A549 (cell line): Measurements from ENCODE around the gene IRS2. TPM values are rescaled to one million over a fixed set of nuclear protein-coding genes. Genes with fewer than 3 reads are reported as not detected.

Experiments used
- ATAC-seq, 2 experiments: fragments of 200-7000 bp in 1 of 2; fragments of >200 bp in 1 of 2; cut with Nextera tagmentation in 1 of 2; cut with Tn5 transposase in 1 of 2; 3 replicates each; pipeline versions ENCODE4 v1.8.0 to v1.9.1; 2018 to 2020; ENCODE audit warnings: mild to moderate bottlenecking in 1 of 2, moderate library complexity in 1 of 2
- CTCF ChIA-PET: fragments of 300-600 bp; sonication (Branson Sonifier 250); formaldehyde crosslinking; extraction: SDS; loops from one replicate; lab custom pipeline; 2021; ENCODE audit warnings: antibody characterized with exemption, inconsistent platforms; lab: Yijun Ruan, JAX
- POLR2A ChIA-PET: fragments of 350-600 bp; formaldehyde crosslinking; extraction: SDS; loops from one replicate; lab custom pipeline; 2021; ENCODE audit warnings: antibody characterized with exemption, inconsistent platforms; lab: Yijun Ruan, JAX
- DNase-seq, 2 experiments: peaks; one replicate each; pipeline versions ENCODE4 v3.0.0 to v3.0.0-alpha.2; 2011 to 2016; ENCODE audit warnings: low read depth in 1 of 2, low spot score in 1 of 2
- FAIRE-seq: peaks from 2 replicates; lab custom pipeline; 2011; peaks lifted over from hg19 to GRCh38; lab: Jason Lieb, UNC
- H3K27ac ChIP-seq, 2 experiments: fragments of >200 bp; sonication (Bioruptor Twin); formaldehyde crosslinking; 3 replicates each; pipeline ENCODE4 v1.5.1; 2016 to 2017
- H3K4me1 ChIP-seq: fragments of >200 bp; sonication (Bioruptor Twin); formaldehyde crosslinking; 3 replicates; pipeline ENCODE4 v1.6.1; 2016
- H3K4me2 ChIP-seq: fragments of >200 bp; sonication (Bioruptor Twin); formaldehyde crosslinking; 3 replicates; pipeline ENCODE4 v1.6.1; 2016
- H3K4me3 ChIP-seq: fragments of >200 bp; sonication (Bioruptor Twin); formaldehyde crosslinking; 3 replicates; pipeline ENCODE4 v1.5.1; 2016
- H3K9me3 ChIP-seq: fragments of >200 bp; sonication (Bioruptor Twin); formaldehyde crosslinking; 3 replicates; pipeline ENCODE4 v1.6.1; 2016
- CBX8 ChIP-seq: fragments of 200-600 bp; sonication (generic); IDR thresholded peaks from 2 replicates; pipeline ENCODE4 v1.6.1; 2016
- CHD2 ChIP-seq: fragments of 150-350 bp; IDR thresholded peaks from 2 replicates; pipeline ENCODE4 v1.6.1; 2014; ENCODE audit warnings: low read length; ENCODE audit not compliant: partially characterized antibody
- ESRRA ChIP-seq: fragments of 150-350 bp; IDR thresholded peaks from 2 replicates; pipeline ENCODE4 v1.6.1; 2014; ENCODE audit warnings: mild to moderate bottlenecking, low read length, borderline replicate concordance
- KDM1A ChIP-seq: fragments of 200-600 bp; sonication (generic); IDR thresholded peaks from 2 replicates; pipeline ENCODE4 v1.6.1; 2016; ENCODE audit warnings: low read depth, mild to moderate bottlenecking
- KDM5A ChIP-seq: fragments of 200-600 bp; sonication (generic); IDR thresholded peaks from 2 replicates; pipeline ENCODE4 v1.6.1; 2016; ENCODE audit warnings: antibody characterized with exemption, mild to moderate bottlenecking
- MAFK ChIP-seq: fragments of 450-650 bp; IDR thresholded peaks from 2 replicates; pipeline ENCODE4 v1.6.1; 2014; ENCODE audit not compliant: partially characterized antibody
- MAZ ChIP-seq: fragments of 150-350 bp; IDR thresholded peaks from 2 replicates; pipeline ENCODE4 v1.6.1; 2014; ENCODE audit warnings: antibody characterized with exemption, low read depth, low read length, borderline replicate concordance
- MYC ChIP-seq: IDR thresholded peaks from 2 replicates; pipeline ENCODE4 v1.6.1; 2012; ENCODE audit warnings: mild to moderate bottlenecking, inconsistent platforms, low read length, improper control_type of control experiment, borderline replicate concordance
- NPAS2 ChIP-seq: fragments of 250-450 bp; sonication (Bioruptor Pico); IDR thresholded peaks from 2 replicates; pipeline ENCODE4 v1.8.0; 2022; ENCODE audit warnings: mild to moderate bottlenecking, moderate library complexity, borderline replicate concordance
- PBX3 ChIP-seq: IDR thresholded peaks from 2 replicates; pipeline ENCODE4 v1.6.1; 2012
- PHF8 ChIP-seq: fragments of 200-600 bp; sonication (generic); IDR thresholded peaks from 2 replicates; pipeline ENCODE4 v1.6.1; 2016; ENCODE audit warnings: low read depth, mild to moderate bottlenecking, antibody characterized with exemption, moderate library complexity, borderline replicate concordance
- POLR2AphosphoS2 ChIP-seq: conservative IDR thresholded peaks from 2 replicates; pipeline ENCODE4 v1.6.1; 2012; ENCODE audit warnings: low read length, improper control_type of control experiment, inconsistent platforms
- RCOR1 ChIP-seq: fragments of 150-350 bp; IDR thresholded peaks from 2 replicates; pipeline ENCODE4 v1.6.1; 2014; ENCODE audit warnings: antibody characterized with exemption, low read length, low read depth
- RNF2 ChIP-seq: fragments of 200-600 bp; sonication (generic); IDR thresholded peaks from 2 replicates; pipeline ENCODE4 v1.6.1; 2016; ENCODE audit warnings: low read depth, mild to moderate bottlenecking, antibody characterized with exemption, moderate library complexity, borderline replicate concordance
- TFCP2L1 ChIP-seq: fragments of 250-450 bp; sonication (Bioruptor Pico); IDR thresholded peaks from 2 replicates; pipeline ENCODE4 v1.5.0; 2021; ENCODE audit warnings: mild to moderate bottlenecking
- USF2 ChIP-seq: fragments of 450-650 bp; IDR thresholded peaks from 2 replicates; pipeline ENCODE4 v1.6.1; 2014; ENCODE audit warnings: antibody characterized with exemption
- ZC3H11A ChIP-seq: fragments of 450-650 bp; IDR thresholded peaks from 2 replicates; pipeline ENCODE4 v1.6.1; 2014; ENCODE audit warnings: antibody characterized with exemption, mild to moderate bottlenecking
- ZNF302 ChIP-seq: fragments of 250-450 bp; sonication (Bioruptor Pico); IDR thresholded peaks from 2 replicates; pipeline ENCODE4 v1.9.0; 2021; ENCODE audit warnings: inconsistent platforms, mild to moderate bottlenecking, moderate library complexity
- WGBS: methylation state at CpG from one replicate; pipeline ENCODE4 v1.1.6; 2017; ENCODE audit errors: missing lambda C conversion rate; 5-methylcytosine and 5-hydroxymethylcytosine counted together
- polyA plus RNA-seq, 4 experiments: library from polyadenylated mRNA; depleted of rRNA in 3 of 4; stranded (reverse); fragments of >200 nt; fragmentation: RNase III in 1 of 4; extraction: RNeasy Plus Mini Kit Qiagen cat#74134 plus additional on column Dnase treatment in 1 of 4; gene quantifications; 2 replicates in 3 of 4; 3 replicates in 1 of 4; pipeline ENCODE4 v1.2.3, GENCODE V29; 2011 to 2017

IRS2 gene
- polyA plus RNA-seq, 2 of the 4 experiments (the other 2 are of a cell fraction) = 4.8 to 12.3 TPM

DNA sequence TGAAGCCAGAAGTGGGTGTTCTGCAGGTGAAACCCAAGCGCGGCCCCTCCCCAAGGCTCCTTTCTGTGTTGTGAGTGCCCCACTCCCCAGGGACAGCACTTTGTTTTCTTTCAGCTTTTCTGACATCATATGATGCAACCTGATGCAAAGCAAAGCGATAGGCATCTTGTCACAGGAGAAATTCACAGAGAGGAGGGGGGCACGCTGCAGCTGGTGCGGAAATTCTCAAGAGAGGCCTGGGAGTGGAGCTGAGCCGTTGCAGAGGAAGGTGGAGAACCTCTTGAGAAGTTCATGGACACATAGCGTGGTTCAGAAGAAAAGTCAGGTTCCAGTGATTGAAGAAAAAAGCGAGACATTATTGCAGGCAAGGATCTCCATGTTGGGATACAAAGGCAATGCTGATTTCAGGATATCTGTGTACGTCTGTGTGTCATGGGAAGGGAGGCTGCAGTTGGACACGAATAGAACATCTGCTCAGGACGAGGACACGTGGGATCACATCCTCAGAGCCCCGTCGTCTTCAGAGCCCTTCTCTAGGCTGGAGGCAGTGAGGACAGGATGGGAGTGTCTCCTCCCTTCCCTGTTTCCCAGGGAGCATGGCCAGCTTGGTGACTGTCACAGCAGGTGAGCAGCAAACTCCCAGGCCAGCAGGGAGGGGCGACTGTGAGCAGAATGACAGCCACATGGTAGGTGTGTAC, 79.2 kb downstream of the IRS2 start:
- CTCF ChIA-PET = no interaction called here

DNA sequence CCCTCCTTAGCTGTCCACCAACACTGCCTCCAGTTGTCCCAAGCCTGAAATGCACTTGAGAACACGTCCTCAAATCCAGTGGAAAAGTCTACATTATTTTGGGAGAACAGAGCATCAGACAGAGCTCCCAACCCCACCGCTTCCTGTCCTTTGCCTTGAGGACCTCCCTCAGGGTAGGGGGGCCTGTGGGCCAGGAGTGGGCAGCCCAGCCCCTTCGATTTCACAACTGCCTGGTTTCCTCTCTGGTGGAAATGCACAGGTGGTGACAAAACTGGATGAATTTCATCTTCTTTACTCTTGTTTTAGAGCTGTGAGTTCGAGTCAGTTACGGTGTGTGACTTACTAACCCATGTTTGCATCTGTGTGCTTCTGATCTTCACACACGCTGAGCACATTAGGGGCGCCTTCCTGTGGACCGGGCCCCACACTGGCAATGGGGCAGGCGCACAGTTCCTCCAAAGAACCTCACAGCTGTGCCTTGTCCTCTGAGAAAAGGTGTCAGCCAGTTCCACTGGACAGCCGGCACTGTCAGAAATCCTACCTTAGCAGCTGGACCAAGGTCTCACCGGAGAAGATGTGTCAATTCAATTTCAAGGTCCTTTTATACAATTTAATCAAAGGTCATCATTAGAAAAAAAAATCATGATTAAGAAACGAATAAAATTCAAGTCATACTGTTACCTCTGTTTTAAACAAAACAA, 80.2 kb downstream of the IRS2 start:
- CTCF ChIA-PET = interaction anchor here (1.2 kb wide), 1 partner anchor 44 kb away, joined by 3 read pairs; no protein-coding TSS in a partner anchor
- no peak for TF ChIP-seq TFCP2L1
- no peak for TF ChIP-seq POLR2AphosphoS2
- TF ChIP-seq RCOR1 = no peak
- no peak for TF ChIP-seq USF2
- no peak for TF ChIP-seq RNF2
- no peak for TF ChIP-seq CHD2
- no peak for TF ChIP-seq PBX3
- no peak for TF ChIP-seq MAZ
- no peak for TF ChIP-seq KDM5A
- TF ChIP-seq CBX8 = no peak
- no peak for TF ChIP-seq MAFK
- no peak for TF ChIP-seq NPAS2 (CRISPR knock-in tag)
- no peak for TF ChIP-seq PHF8
- no peak for TF ChIP-seq ZNF302 (CRISPR knock-in tag)
- TF ChIP-seq, all 56 proteins: peak for 0
- Histone ChIP-seq H3K4me3 (no peak overlapping the region), H3K4me1 (peaks cover 37% of the 10 kb centered on the region), H3K9me3 (no peaks in the 10 kb centered on the region), H3K4me2 (peak overlapping the region; percentile 89; the same call in 2 of the 3 replicates), H3K27ac (peak overlapping the region; percentile 85 to 89)
- FAIRE-seq (peak; percentile 13), ATAC-seq (no peak), DNase-seq (no peak)
- WGBS = 88% methylated on average over 12 of the region's 12 CpGs
- POLR2A ChIA-PET = interaction anchor here (0.6 kb wide), 1 partner anchor 14 kb away, joined by 3 read pairs; no protein-coding TSS in a partner anchor

More for the DNA sequence above, 79.2 kb downstream of the IRS2 start:
- no peak for ATAC-seq
- no peak overlapping the region for H3K4me3 ChIP-seq
- POLR2A ChIA-PET = no interaction called here
- no peak for FAIRE-seq
- TF ChIP-seq MYC (no peak), ESRRA (no peak), KDM1A (no peak), POLR2AphosphoS2 (no peak), RNF2 (no peak), RCOR1 (no peak), MAZ (no peak), ZC3H11A (no peak)
- H3K4me1 ChIP-seq = peaks cover 37% of the 10 kb centered on the region
- no peaks in the 10 kb centered on the region for H3K9me3 ChIP-seq
- WGBS = 91% methylated on average over 15 of the region's 15 CpGs
- no peak overlapping the region for H3K4me2 ChIP-seq
- H3K27ac ChIP-seq = peak overlapping the region; percentile 85 to 89; a peak in 5 of 6 replicates
- DNase-seq = no peak
